IPS DF 4.7 (cell line): ENCODE data around the gene FBXL7.

Experiments
- DNase-seq: peaks from one replicate; pipeline ENCODE4 v3.0.0-alpha.2; 2013; ENCODE audit warnings: low spot score; ENCODE audit errors: extremely low read depth

FBXL7 gene

GRCh38 chr5:15577132-15577531 lies 77.2 kb downstream of the FBXL7 start:
- no peak for DNase-seq

- DNase-seq = no peak
Measured at GRCh38 chr5:15577831-15578230, 77.9 kb downstream of the FBXL7 start.

GRCh38 chr5:15579193-15579990 lies 79.4 kb downstream of the FBXL7 start:
- no peak for DNase-seq

GRCh38 chr5:15584528-15584927 lies 84.5 kb downstream of the FBXL7 start:
- no peak for DNase-seq

GRCh38 chr5:15585128-15585527 lies 85.1 kb downstream of the FBXL7 start:
- DNase-seq = no peak

GRCh38 chr5:15585841-15586591 lies 86.0 kb downstream of the FBXL7 start:
- no peak for DNase-seq

- no peak for DNase-seq
Measured at GRCh38 chr5:15587916-15588315, 87.9 kb downstream of the FBXL7 start.

GRCh38 chr5:15592728-15593127 lies 92.7 kb downstream of the FBXL7 start:
- DNase-seq = no peak

- DNase-seq = no peak
Measured at GRCh38 chr5:15594977-15595568, 95.1 kb downstream of the FBXL7 start.

- no peak for DNase-seq
Measured at GRCh38 chr5:15595929-15596328, 95.9 kb downstream of the FBXL7 start.

GRCh38 chr5:15596936-15597335 lies 97.0 kb downstream of the FBXL7 start:
- DNase-seq = no peak

- no peak for DNase-seq
Measured at GRCh38 chr5:15597804-15598203, 97.8 kb downstream of the FBXL7 start.

GRCh38 chr5:15598294-15598902 lies 98.4 kb downstream of the FBXL7 start:
- peak; percentile 36 for DNase-seq

- no peak for DNase-seq
Measured at GRCh38 chr5:15600035-15600434, 100.1 kb downstream of the FBXL7 start.

- DNase-seq = no peak
Measured at GRCh38 chr5:15601274-15601673, 101.3 kb downstream of the FBXL7 start.

- DNase-seq = no peak
Measured at GRCh38 chr5:15601853-15602252, 101.9 kb downstream of the FBXL7 start.

- DNase-seq = no peak
Measured at GRCh38 chr5:15604986-15605385, 105.0 kb downstream of the FBXL7 start.

GRCh38 chr5:15606197-15606596 lies 106.2 kb downstream of the FBXL7 start:
- no peak for DNase-seq

GRCh38 chr5:15607076-15607475 lies 107.1 kb downstream of the FBXL7 start:
- DNase-seq = no peak

- DNase-seq = no peak
Measured at GRCh38 chr5:15609076-15609725, 109.2 kb downstream of the FBXL7 start.

GRCh38 chr5:15610216-15610615 lies 110.2 kb downstream of the FBXL7 start:
- no peak for DNase-seq
